HCT116 (cell line): Measurements from ENCODE around the gene VEPH1. TPM values are rescaled to one million over a fixed set of nuclear protein-coding genes. Genes with fewer than 3 reads are reported as not detected.

Experiments
- ATAC-seq: fragments of 200-7000 bp; cut with Tn5 transposase; 2 replicates; pipeline ENCODE4 v1.9.1; 2020; ENCODE audit warnings: mild to moderate bottlenecking, moderate library complexity
- BruUV-seq: library from RNA; stranded (reverse); fragments of 400-500 nt; replicated peaks from 2 replicates; lab custom pipeline; 2021; lab: Mats Ljungman, UMichigan
- CTCF ChIA-PET: fragments of 300-600 bp; sonication (Branson Sonifier 250); formaldehyde crosslinking; loops from one replicate; lab custom pipeline; 2021; ENCODE audit warnings: antibody characterized with exemption; lab: Charles Lee
- POLR2A ChIA-PET: fragments of 300-600, 350-600 bp; sonication (Branson Sonifier 250); formaldehyde crosslinking; loops from one replicate; lab custom pipeline; 2021; ENCODE audit warnings: antibody characterized with exemption; lab: Charles Lee
- RAD21 ChIA-PET, 2 experiments: fragments of 300-600 bp; sonication (Branson Sonifier 250); formaldehyde crosslinking; loops; one replicate each; lab custom pipeline; 2023; ENCODE audit warnings: low total read pairs in 2 of 2; ENCODE audit not compliant: uncharacterized antibody in 2 of 2, unreplicated experiment in 2 of 2, low non-redundant PET in 1 of 2; lab: Charles Lee
- DNase-seq: peaks from one replicate; pipeline ENCODE4 v3.0.0-alpha.2; 2010; ENCODE audit warnings: low read depth, low spot score
- H2AFZ ChIP-seq: fragments of 200-600 bp; shearing (Covaris generic), sonication (generic); 2 replicates; pipeline ENCODE4 v1.6.1; 2017; ENCODE audit warnings: low read depth, mixed run types, mixed read lengths, antibody characterized with exemption, low read length; ENCODE audit not compliant: poor library complexity, severe bottlenecking
- H3K27ac ChIP-seq: 2 replicates; pipeline ENCODE4 v1.5.1; 2012; ENCODE audit warnings: low read depth, low read length
- H3K27me3 ChIP-seq: fragments of 200-600 bp; sonication (generic); 2 replicates; pipeline ENCODE4 v1.6.1; 2016; ENCODE audit warnings: mixed run types, low read length, mixed read lengths; ENCODE audit not compliant: insufficient read depth
- H3K36me3 ChIP-seq, 2 experiments: fragments of 200-500 bp in 1 of 2; fragments of 200-600 bp in 1 of 2; sonication (Bioruptor generic) in 1 of 2; sonication (generic) in 1 of 2; 2 replicates each; pipeline versions ENCODE4 v1.5.1 to v1.6.1; 2014 to 2016; ENCODE audit warnings: low read length in 2 of 2, inconsistent platforms in 1 of 2, mixed read lengths in 1 of 2, mixed run types in 1 of 2; ENCODE audit not compliant: insufficient read depth in 2 of 2, control insufficient read depth in 1 of 2
- H3K4me1 ChIP-seq, 2 experiments: fragments of 200-600 bp in 1 of 2; sonication (generic) in 1 of 2; 2 replicates each; pipeline versions ENCODE4 v1.5.1 to v1.6.1; 2012 to 2017; ENCODE audit warnings: low read length in 2 of 2, inconsistent platforms in 1 of 2, mild to moderate bottlenecking in 1 of 2, mixed read lengths in 1 of 2, mixed run types in 1 of 2, moderate library complexity in 1 of 2; ENCODE audit not compliant: insufficient read depth in 2 of 2, control insufficient read depth in 1 of 2
- H3K4me2 ChIP-seq: fragments of 200-600 bp; sonication (generic); 2 replicates; pipeline ENCODE4 v1.6.1; 2017; ENCODE audit warnings: mixed run types, low read length, mixed read lengths
- H3K4me3 ChIP-seq, 2 experiments: fragments of 200-600 bp in 1 of 2; sonication (generic) in 1 of 2; replicated peaks in 1 of 2; 2 replicates each; pipeline ENCODE4 v1.5.1; 2011 to 2016; ENCODE audit warnings: low read length in 2 of 2, control low read depth in 1 of 2, low read depth in 1 of 2, mild to moderate bottlenecking in 1 of 2, mixed read lengths in 1 of 2, mixed run types in 1 of 2
- H3K79me2 ChIP-seq: fragments of 200-600 bp; sonication (generic); 2 replicates; pipeline ENCODE4 v1.6.1; 2017; ENCODE audit warnings: mild to moderate bottlenecking, mixed run types, low read length, moderate library complexity, mixed read lengths; ENCODE audit not compliant: insufficient read depth
- H3K9ac ChIP-seq: fragments of 200-600 bp; sonication (generic); 2 replicates; pipeline ENCODE4 v1.6.1; 2016; ENCODE audit warnings: low read length, mixed read lengths
- H3K9me2 ChIP-seq: fragments of 200-600 bp; sonication (generic), shearing (Covaris generic); 2 replicates; pipeline ENCODE4 v1.6.1; 2017; ENCODE audit warnings: mixed run types, mild to moderate bottlenecking, moderate library complexity; ENCODE audit not compliant: insufficient read depth
- H3K9me3 ChIP-seq, 2 experiments: fragments of 200-500 bp in 1 of 2; fragments of 200-600 bp in 1 of 2; sonication (Bioruptor generic) in 1 of 2; sonication (generic) in 1 of 2; 2 replicates each; pipeline ENCODE4 v1.6.1; 2014 to 2017; ENCODE audit warnings: low read length in 2 of 2, mixed read lengths in 2 of 2, inconsistent platforms in 1 of 2, low read depth in 1 of 2, mild to moderate bottlenecking in 1 of 2, mixed run types in 1 of 2, moderate library complexity in 1 of 2; ENCODE audit not compliant: control insufficient read depth in 1 of 2, insufficient read depth in 1 of 2
- H4K20me1 ChIP-seq: fragments of 200-600 bp; sonication (generic), shearing (Covaris generic); 2 replicates; pipeline ENCODE4 v1.6.1; 2017; ENCODE audit warnings: mixed run types, mild to moderate bottlenecking, moderate library complexity; ENCODE audit not compliant: insufficient read depth
- CBX3 ChIP-seq: IDR thresholded peaks from 2 replicates; pipeline ENCODE4 v1.6.1; 2012; ENCODE audit warnings: low read depth
- CEBPB ChIP-seq: IDR thresholded peaks from 2 replicates; pipeline ENCODE4 v1.6.1; 2012; ENCODE audit warnings: low read depth
- ELF1 ChIP-seq: IDR thresholded peaks from 2 replicates; pipeline ENCODE4 v1.6.1; 2012; ENCODE audit warnings: low read depth, borderline replicate concordance
- EZH2 ChIP-seq: fragments of 200-600 bp; sonication (generic); IDR thresholded peaks from 2 replicates; pipeline ENCODE4 v1.6.1; 2017; ENCODE audit warnings: antibody characterized with exemption, mixed run types
- EZH2phosphoT487 ChIP-seq: fragments of 200-600 bp; IDR thresholded peaks from 2 replicates; pipeline ENCODE4 v1.6.1; 2018; ENCODE audit warnings: antibody characterized with exemption, borderline replicate concordance
- JUND ChIP-seq: IDR thresholded peaks from 2 replicates; pipeline ENCODE4 v1.6.1; 2012
- RAD21 ChIP-seq: IDR thresholded peaks from 2 replicates; pipeline ENCODE4 v1.6.1; 2012; ENCODE audit warnings: low read depth, mild to moderate bottlenecking
- REST ChIP-seq: IDR thresholded peaks from 2 replicates; pipeline ENCODE4 v1.6.1; 2012; ENCODE audit warnings: low read depth
- SP1 ChIP-seq: IDR thresholded peaks from 2 replicates; pipeline ENCODE4 v1.6.1; 2012; ENCODE audit warnings: low read depth
- TCF7L2 ChIP-seq: IDR thresholded peaks from 2 replicates; pipeline ENCODE4 v1.7.0; 2011; ENCODE audit warnings: borderline replicate concordance, inconsistent platforms; ENCODE audit not compliant: insufficient read depth, insufficient read length; ENCODE audit errors: extremely low read depth
- ZNF274 ChIP-seq: fragments of 200-500 bp; sonication (Bioruptor generic); IDR thresholded peaks from 2 replicates; pipeline ENCODE4 v1.6.1; 2014; ENCODE audit warnings: mild to moderate bottlenecking, low read depth, low read length, inconsistent platforms
- intact Hi-C: fragments of 100-400 bp; cut with micrococcal nuclease; formaldehyde crosslinking; loops from 2 replicates; pipeline ENCODE4 v1.10.0; 2022
- total RNA-seq: library from RNA; stranded (reverse); gene quantifications from one replicate; pipeline ENCODE4 v1.2.1, GENCODE V29; 2021; ENCODE audit not compliant: unreplicated experiment

Gene VEPH1
- total RNA-seq, 1 experiment from 2014 or later, result 4.9 TPM

DNA sequence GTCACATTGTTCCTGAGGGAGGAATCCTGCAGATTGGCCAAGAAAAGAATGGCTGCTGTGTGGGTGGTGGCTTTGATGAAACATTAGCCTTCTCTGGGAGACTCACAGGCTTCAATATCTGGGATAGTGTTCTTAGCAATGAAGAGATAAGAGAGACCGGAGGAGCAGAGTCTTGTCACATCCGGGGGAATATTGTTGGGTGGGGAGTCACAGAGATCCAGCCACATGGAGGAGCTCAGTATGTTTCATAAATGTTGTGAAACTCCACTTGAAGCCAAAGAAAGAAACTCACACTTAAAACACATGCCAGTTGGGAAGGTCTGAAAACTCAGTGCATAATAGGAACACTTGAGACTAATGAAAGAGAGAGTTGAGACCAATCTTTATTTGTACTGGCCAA lies 60.5 kb downstream of the VEPH1 start (continued):
- no peak for TF ChIP-seq ELF1
- TF ChIP-seq JUND, result no peak
- no peak for TF ChIP-seq REST
- TF ChIP-seq SP1, result no peak
- TF ChIP-seq CBX3, result no peak

- POLR2A ChIA-PET, result no interaction called here
These were observed 62.1 kb downstream of the VEPH1 start for GRCh38 chr3:157441102-157441624.

More at GRCh38 chr3:157441102-157441624, 62.1 kb downstream of the VEPH1 start:
- Histone ChIP-seq H2AFZ (no peak overlapping the region), H3K27ac (no peak overlapping the region), H3K79me2 (no peaks in the 10 kb centered on the region), H3K4me1 (peaks cover 0 to 10% of the 10 kb centered on the region in 2 experiments; a peak in 1 of 4 replicates), H3K9me2 (no peaks in the 10 kb centered on the region), H3K36me3 (no peaks in the 10 kb centered on the region), H3K27me3 (no peaks in the 10 kb centered on the region), H3K4me2 (no peak overlapping the region), H3K9me3 (no peaks in the 10 kb centered on the region), H3K4me3 (no peak overlapping the region), H3K9ac (no peak overlapping the region), H4K20me1 (no peaks in the 10 kb centered on the region)
- ChIA-PET CTCF (no interaction called here), RAD21 (no interaction called here)
- TF ChIP-seq EZH2 (no peak), ELF1 (no peak), EZH2phosphoT487 (no peak), CEBPB (no peak), TCF7L2 (no peak), ZNF274 (no peak), JUND (no peak), RAD21 (no peak), SP1 (no peak)
- BruUV-seq, result no TSS peak
- intact Hi-C loops, result no loop called here
- DNase-seq (no peak), ATAC-seq (no peak)
